NCI-H187 treated with DMSO at 0.1 percent for 48 hours (cell line): ENCODE results near the gene OR2AG1.
A peak's percentile ranks its signal among the peaks of the same experiment; 100 is the strongest.
"Not testable (repeated sequence)": the region's sequence is repeated elsewhere in the genome, so short reads cannot be mapped to it uniquely, and the experiment has no call there.

Source experiments
- DNase-seq: peaks from one replicate; lab custom pipeline; 2025; lab: John Stamatoyannopoulos, UW

OR2AG1 gene

DNA sequence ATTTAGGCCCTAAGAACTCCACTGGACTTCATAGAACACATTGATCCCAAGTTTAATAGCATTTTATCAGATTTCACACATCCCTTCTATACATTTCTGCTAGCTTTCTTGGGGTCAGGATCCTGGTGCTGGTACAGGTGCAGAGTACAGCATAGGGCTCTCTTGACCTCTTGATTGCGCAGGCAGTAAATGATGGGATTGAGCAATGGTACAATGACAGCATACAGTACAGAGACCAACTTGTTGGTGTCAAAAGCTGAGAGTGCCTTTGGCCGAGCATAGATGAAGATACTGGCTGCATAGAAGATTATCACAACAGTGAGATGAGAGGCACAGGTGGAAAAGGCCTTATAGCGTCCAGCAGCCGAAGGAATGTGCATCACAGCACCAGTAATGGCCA lies 11.8 kb downstream of the OR2AG1 start:
- DNase-seq = no peak

DNA sequence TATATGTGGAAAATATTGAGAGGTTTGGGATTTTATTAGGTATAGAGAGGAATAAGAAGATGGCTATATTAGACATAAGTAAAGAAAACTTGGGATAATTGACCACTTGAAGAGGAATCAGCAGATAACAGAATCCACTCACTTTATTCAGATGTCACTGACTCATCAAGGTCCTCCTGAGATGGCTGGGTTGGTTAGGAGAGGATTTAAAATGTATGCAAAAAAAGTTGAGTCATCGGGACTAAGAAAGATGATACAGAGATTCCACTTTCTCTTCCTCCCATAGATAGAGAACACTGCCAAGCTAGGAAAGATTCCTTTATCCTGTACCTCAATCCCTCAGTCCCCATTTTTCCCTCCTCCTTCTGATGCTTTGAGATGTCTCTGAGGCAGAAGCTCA lies 16.6 kb downstream of the OR2AG1 start, which contains the start of gene OR6A2:
Gene OR6A2 (minus strand): TSS at position 288 of the 400 bp plus-strand sequence. CDS start 3,981 bp downstream, outside the sequence.
- DNase-seq = no peak

DNA sequence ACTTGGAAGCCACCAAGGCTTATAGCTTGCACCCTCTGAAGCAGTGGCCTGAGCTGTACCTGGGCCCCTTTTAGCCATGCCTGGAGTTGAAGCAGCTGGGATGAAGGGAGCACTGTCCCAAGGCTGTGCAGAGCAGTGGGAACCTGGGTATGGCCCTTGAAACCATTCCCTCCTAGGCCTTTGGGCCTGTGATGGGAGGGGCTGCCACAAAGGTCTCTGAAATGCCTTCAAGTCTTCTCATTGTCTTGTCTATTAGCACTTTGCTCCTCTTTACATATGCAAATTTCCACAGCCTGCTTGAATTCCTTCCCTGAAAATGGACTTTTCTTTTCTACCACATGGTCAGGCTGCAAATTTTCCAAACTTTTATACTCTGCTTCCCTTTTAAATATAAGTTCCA lies 18.3 kb downstream of the OR2AG1 start:
- DNase-seq = not testable (repeated sequence)

DNA sequence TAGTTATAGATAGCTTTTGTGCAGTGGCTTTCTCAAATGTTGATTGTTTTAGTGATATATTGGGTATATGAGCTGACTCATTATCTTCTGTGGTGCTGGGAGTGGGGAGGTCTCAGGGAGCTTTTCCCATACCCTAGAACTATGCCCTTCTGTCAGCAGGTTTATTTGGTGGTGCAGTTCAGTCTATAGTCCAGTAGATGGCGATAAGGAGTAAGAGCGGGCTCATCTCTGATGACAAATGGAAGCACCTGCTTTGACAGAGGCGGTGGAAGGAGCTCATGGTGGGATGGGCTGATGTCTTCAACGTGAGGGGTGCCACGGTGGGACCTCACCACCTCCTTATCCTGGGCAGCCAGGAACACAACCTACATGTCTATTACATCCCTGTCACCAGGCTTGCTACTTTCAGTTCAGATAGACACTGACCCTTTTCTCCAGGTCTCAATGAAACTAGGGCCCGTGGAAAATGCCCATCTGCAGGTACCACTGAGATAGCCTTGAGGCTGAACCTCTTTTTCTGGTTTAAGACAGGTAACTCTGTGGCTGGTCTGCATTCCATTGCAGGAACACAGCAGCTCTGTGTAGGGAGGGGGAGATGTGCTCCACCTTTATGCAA lies 29.7 kb downstream of the OR2AG1 start:
- peak; percentile 11 for DNase-seq

DNA sequence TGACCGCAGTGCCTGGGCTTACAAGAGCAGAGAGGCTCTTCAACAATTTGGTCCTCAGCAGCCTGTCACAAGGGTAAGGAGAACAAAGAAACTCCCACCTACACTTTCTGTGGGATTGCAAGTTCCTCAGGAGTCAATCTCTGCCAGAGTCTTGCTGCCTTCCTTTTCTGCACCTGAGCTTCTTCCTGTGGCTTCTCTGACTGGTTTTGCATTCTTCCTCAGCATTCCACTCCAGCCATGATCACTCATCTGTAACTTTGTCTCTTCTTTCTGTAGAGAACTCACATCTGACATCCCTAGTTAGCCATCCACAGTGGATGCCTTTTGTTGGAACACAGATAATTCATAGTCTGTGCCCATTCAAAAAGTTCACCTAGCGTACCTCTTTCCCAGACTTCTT lies 30.8 kb downstream of the OR2AG1 start:
- DNase-seq = no peak

DNA sequence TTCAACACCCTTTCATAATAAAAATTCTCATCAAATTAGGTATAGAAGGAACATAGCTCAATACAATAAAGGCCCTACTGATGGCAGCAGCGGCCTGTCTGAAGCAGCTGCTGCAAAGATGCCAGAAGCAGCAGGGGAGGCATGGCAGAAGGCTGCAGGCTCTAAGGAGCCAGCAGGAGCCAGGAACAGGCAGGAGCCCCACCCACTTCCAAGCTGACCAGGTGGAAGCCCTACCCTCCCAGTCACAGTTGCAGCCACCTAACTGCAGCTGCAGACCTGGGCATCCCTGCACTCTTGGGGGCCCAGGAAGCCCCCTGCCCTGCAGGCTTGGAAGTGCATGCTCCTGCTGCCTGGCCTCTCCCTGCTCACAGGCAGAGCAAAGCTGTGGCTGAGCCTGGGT lies 34.9 kb downstream of the OR2AG1 start:
- no peak for DNase-seq

DNA sequence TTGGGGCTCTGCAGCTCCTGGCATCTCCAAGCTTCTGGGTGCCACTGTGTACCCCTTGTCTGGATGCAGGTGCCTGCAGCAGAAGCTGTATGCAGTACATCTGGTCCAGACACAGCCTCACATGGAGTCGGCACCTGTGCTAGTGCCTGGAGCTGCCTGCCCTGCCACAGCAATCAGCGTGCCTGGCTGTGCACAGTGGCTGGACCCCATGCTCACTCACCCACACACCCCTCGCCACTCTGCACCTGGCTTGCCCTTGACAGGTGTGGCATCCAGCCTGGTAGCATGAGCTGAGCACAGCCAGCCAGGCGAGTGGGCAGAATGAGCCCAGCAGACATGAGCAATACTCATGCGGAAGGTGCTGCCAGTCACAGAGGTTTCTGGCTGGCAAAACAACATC lies 36.1 kb downstream of the OR2AG1 start:
- DNase-seq = no peak

DNA sequence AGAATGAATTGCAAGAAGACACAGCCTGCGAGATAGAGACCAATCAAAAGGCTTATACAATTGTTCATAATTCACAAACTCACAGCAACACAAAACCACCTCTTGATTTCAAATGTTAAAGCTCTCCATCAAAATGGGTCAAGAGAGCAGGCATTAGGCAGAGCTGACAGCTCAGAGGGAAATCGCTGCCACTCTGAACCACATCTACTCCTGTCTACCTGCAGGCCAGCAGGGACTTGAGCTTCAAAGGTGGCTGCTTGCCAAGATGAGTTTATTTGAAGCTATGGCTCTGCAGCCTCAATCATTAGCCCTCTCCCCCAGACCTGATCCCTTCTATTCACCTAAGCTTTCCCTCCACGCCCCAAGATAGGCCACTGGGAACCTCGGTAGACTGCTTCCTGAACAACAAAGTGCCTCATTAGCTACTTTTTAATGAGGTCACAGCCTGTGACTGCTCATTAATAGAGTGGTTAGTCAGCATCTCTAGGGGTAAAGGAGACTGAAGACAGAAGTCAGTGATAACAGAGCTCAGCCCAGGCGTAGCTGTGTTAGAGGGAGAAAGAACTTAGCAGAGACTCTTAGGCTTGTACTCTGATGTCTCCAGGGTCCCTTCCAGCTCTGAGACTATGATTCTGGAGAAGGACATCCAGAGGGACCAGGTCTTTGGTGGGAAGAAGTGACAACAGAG lies 41.5 kb downstream of the OR2AG1 start:
- DNase-seq = no peak

DNA sequence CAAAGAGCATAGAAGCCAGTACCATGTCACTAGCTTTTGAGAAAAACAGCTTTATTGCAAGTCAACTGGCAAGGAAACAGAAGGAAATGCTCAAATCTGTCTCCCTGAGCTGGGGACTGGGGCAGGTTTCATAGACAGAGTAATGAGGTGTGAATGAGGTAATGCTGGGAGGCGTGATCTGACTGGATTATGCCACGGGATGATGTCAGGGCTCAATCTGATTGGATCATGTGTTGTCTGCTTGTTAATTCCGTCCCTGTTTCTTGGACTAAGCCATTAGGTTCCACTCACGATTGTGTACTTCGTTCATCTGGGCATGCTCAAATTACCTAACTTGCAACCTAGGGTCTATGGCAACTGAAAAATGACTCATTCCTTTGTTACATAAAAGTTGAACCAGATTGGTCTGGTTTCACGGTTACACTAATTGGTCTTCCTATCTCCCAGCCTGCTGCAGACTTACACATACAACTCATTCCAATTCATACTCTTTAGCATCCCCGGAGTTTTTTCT lies 42.5 kb downstream of the OR2AG1 start:
- no peak for DNase-seq

DNA sequence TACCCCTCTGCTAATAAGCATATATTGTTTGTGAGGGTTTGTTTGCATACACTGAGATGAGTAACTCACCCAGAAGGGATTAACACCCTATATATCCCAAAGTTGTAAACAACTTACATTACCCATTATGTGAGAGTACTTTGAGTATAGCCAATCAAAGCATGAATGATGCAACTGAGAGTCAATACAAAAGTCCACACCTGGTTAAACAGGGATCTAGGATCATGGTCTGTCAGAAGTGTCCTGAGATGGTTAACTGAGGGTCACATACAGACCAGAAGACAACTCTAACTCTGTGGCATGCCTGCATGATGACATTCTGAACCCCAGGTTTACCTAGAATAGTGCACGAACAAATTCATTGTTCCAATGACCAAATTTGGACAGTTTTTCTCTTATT lies 45.3 kb downstream of the OR2AG1 start:
- DNase-seq = no peak

DNA sequence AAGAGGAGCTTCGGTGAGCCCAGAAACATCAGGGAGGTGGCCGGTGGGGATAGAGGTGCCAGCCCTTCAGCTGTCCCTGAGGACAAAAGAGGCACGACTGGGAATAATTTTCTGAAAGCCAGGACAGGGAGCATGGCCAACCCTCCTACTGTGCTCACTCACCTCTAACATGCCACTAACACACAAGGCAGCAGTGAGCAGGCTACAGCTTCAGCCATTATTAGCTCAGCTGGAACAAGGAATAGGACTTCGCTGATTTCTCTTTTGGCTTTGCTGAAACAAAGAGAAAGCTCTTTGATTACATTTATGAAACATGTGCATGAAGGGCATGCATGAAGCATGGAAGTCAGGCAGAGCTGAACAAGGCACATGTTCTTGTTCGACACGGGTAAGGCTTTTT lies 50.5 kb downstream of the OR2AG1 start:
- no peak for DNase-seq

DNA sequence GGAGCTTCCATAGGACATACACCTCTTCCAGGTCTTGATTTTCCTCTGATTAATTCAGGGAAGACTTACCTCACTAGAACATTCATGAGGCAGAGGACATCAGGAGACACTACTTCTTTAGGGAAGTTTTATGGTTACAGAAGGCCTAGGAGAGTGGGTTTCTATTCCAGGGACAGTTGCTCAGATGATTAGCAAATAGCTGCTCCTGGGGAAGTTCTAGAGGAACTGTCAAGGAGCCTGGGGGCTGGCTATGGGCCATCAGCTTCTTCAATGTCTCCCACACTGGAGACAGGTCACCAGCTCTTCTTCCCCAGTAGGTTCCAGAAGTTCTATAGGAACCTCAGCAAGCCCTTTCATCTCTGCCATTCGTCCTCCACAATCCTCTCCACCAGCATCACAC lies 51.2 kb downstream of the OR2AG1 start:
- no peak for DNase-seq
